ENCODE data around the gene ZFYVE19.

ZFYVE19 gene

GRCh38 chr15:40812721-40813425 is 6.0 kb downstream of the ZFYVE19 start:
- no peak for DNase-seq (ENCODE audit: low read depth)
- H3K4me3 ChIP-seq (ENCODE audit: low read length): no peak overlapping the region
- TF ChIP-seq CTCF (IDR thresholded peaks at IDR 0.05; ENCODE audit: insufficient read depth, low read depth, low read length, missing control alignments): no peak

GRCh38 chr15:40815042-40815698 is 8.3 kb downstream of the ZFYVE19 start:
- no peak for TF ChIP-seq CTCF (IDR thresholded peaks at IDR 0.05; ENCODE audit: insufficient read depth, low read depth, low read length, missing control alignments)
- no peak for DNase-seq (ENCODE audit: low read depth)
- no peak overlapping the region for H3K4me3 ChIP-seq (ENCODE audit: low read length)

GRCh38 chr15:40819048-40819447 is 12.2 kb downstream of the ZFYVE19 start:
- no peak for DNase-seq (ENCODE audit: low read depth)
- H3K4me3 ChIP-seq (ENCODE audit: low read length): no peak overlapping the region
- no peak for TF ChIP-seq CTCF (IDR thresholded peaks at IDR 0.05; ENCODE audit: insufficient read depth, low read depth, low read length, missing control alignments)

- no peak for DNase-seq (ENCODE audit: low read depth)
- H3K4me3 ChIP-seq (ENCODE audit: low read length): no peak overlapping the region
- TF ChIP-seq CTCF (IDR thresholded peaks at IDR 0.05; ENCODE audit: insufficient read depth, low read depth, low read length, missing control alignments): no peak
These were observed 14.3 kb downstream of the ZFYVE19 start for GRCh38 chr15:40821195-40821594.

- no peak overlapping the region for H3K4me3 ChIP-seq (ENCODE audit: low read length)
- DNase-seq (ENCODE audit: low read depth): peak; percentile 85
- no peak for TF ChIP-seq CTCF (IDR thresholded peaks at IDR 0.05; ENCODE audit: insufficient read depth, low read depth, low read length, missing control alignments)
These were observed 16.9 kb downstream of the ZFYVE19 start for GRCh38 chr15:40823572-40824343.

GRCh38 chr15:40825661-40826422 is 19.0 kb downstream of the ZFYVE19 start:
- no peak for TF ChIP-seq CTCF (IDR thresholded peaks at IDR 0.05; ENCODE audit: insufficient read depth, low read depth, low read length, missing control alignments)
- H3K4me3 ChIP-seq (ENCODE audit: low read length): no peak overlapping the region
- peak; percentile 56 for DNase-seq (ENCODE audit: low read depth)

All from epithelial cell of esophagus (primary cell).